GM18951 (cell line): ENCODE results near the gene POM121L2.

Source experiments
- POLR2A ChIP-seq: IDR thresholded peaks from 4 replicates; pipeline ENCODE4 v1.6.1; 2011; ENCODE audit warnings: mild to moderate bottlenecking; ENCODE audit not compliant: insufficient read length, insufficient read depth; ENCODE audit errors: extremely low read depth
- in situ Hi-C: fragments of 300-500 bp; cut with MboI; formaldehyde crosslinking; loops from one replicate; pipeline ENCODE4 v1.12.0; 2022; ENCODE audit warnings: low sequenced_read_pairs, mixed read lengths, inconsistent platforms; ENCODE audit not compliant: unreplicated experiment

POM121L2 gene

GRCh38 chr6:27260369-27260768 is 51.7 kb downstream of the POM121L2 start:
- TF ChIP-seq POLR2A = no peak
- in situ Hi-C loops = no loop called here
